Activated T-cell treated with anti-CD3 and anti-CD28 coated beads, Interleukin-2, amount 50 U/mL, for 48 hours (primary cell): ENCODE results near the gene FER.
"Not testable (repeated sequence)": the region's sequence is repeated elsewhere in the genome, so short reads cannot be mapped to it uniquely, and the experiment has no call there.

Source experiments
- DNase-seq, 2 experiments: peaks; one replicate each; pipeline ENCODE4 v3.0.0-alpha.2; 2020

Gene FER

DNA sequence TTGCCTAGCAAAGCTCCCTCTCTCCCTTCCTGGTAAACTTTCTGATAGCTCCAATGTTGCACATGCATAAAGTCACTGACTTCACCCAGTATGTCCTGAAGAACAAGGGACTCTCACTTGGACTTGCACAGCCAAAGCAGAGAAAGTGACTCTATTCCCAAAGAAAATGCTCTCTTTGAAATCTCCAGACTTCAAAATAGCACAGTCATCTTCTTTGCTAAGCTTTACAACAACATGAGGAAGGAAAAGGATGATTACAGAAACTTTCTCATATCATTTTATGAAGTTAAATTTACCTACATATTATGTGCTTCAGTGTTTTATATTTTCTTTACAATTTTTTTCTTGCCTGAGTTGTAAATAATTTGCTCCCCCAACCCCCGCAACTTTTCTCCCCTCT lies 397.4 kb downstream of the FER start:
- DNase-seq, result no peak

DNA sequence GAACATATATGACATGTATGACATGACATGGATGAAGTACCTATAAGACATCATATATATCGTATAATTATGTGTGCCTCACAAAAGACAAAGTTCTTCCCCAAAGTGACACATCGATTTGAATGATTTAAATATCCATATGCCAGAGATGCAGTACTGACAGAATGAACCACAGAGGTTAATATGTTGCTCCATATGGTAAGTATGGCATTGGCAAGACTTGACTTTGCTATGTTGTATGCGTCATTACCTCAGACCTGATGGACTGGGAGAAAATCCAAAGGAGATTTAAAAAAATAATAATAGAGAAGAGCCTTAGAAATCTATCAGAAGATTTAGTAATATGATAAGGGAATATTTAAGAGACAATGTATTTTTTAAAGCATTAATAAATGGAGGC lies 398.9 kb downstream of the FER start:
- DNase-seq, result no peak

DNA sequence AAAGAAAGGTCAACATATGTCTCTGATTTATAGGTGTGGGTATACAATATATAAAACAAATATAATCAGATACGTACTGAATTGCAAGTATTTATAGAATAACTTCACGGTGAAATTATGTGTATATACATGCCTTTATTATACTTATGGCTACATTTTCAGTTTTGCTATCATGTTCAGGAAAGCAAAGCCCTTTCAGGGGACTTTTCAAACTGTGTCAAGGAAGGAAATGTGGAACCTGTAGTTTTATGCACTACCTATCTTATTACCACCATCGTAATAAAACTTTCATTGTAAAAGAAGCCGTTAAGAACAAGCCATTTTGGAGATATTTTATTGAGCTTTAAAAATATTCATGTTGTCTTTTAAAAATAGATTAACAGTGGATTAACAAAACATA lies 404.9 kb downstream of the FER start:
- DNase-seq, result no peak

DNA sequence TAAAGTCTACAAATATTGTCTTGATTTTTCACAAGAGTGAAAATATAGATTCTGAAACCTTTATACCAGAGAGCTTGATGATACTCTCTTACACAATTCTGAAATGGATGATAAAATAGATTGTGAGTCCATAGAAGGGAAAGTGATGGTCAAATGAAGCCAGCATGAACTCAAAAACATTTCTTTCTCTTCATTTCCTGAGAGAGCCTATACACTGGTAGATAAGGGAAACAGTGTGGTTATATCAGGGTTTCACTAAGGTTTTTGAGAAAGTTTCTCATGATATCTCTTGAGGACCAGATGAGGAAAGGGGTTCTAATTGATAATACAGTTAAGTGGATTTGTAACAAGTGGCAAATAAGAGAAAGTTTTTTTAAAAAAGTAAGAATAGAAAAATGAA lies 407.9 kb downstream of the FER start:
- DNase-seq, result no peak

DNA sequence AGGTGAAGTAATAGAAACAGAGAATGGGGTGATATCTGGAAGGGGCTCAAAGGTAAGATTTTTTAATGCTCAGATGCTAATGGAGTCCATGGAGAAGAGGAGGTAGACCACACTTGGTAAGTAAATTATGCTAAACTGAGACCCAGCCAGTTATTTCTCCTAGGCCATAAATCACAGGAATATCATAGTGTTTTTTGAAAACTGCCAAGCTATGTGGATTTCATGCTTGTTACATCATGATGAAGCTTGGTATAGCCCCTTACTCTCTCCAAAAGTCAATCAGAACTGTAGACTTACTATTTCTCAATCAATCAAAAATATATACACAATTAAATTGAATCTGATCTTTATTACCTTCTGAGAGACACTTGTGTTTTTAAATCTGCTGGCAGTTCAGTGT lies 409.2 kb downstream of the FER start:
- DNase-seq, result no peak

DNA sequence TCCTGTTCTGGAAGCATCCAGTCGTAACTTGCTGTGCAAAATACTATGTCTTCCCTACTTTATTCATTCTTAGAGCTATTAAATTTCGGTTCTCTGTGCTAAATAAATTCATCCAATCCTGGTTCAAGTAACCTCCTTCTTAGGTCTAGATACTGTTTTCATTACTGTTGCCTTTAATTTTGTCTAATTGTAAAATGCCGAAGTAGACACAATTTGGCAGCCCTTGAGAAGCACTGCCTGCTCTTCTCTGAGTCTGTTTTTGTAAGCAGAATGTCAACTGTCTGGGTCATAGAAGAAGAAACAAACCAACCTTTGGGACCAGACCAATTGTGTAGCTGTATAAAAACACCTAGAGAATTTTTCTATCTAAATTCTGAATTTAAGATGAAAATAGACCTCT lies 412.8 kb downstream of the FER start:
- DNase-seq, result no peak

DNA sequence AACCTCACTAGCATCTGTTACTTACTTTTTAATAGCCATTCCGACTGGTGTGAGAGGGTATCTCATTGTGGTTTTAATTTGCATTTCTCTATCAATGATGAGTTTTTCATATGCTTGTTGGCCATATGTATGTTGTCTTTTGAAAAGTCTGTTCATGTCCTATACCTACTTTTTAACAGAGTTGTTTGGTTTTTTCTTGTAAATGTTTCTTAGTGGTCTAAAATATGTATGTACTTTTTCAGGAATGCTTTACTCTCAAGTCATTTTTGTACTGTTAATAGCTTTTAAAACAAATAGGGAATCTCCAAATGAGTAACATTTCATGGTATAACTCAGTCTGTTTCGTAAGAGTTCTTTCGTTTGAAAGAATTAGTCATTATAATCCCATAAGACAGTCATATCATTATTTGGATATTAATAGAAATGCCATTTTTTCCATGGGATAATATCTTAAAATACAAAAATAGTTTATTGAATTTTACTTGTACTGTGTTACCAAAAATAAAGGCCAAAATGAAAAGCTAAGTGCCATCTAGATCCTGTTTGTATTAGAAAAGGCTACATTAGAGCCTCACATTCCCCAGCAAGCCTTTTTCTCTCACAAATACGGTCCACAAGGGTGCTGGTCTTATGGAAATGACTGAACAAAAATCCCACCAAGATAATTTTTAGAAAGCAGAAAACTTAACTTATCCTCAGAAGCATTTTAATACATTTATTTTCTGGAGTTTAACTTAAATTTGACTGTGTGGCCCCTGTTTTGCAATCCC lies 414.4 kb downstream of the FER start:
- no peak for DNase-seq

DNA sequence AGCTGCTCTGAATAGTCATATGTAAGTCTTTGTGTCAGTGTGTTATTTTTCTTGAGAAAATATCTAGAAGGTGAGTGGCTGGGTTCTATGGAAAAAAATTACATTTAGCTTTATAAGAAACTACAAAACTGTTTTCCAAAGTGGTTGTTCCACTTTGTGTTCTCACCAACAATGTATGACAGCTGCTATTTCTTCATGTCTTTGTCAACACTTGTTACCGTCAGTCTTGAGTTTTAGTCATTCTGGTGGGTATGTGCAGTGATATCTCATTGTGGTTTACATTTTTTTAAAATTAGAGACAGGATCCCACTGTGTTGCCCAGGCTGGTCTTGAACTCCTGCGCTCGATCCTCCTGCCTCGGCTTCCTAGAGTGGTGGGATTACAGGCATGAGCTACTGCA lies 415.6 kb downstream of the FER start:
- DNase-seq, result no peak

DNA sequence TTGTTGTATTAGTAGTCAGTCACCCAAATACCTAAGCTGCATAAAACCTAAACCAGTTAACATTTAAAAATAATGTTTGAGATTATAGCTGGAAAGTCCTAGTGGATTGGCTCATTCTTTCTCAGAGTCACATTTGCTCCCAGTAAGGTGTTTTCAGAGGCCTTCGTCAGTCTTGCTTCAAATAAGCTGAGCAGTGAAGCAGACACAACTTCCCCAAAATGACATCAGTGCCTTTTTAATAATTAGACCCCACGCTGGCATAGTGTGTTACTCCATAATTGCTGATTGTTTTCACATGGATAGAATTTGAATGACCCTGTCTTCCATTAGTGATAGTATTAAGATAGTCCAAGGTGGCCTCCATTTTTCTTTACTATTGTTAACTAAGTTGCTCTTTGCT lies 416.3 kb downstream of the FER start:
- no peak for DNase-seq

DNA sequence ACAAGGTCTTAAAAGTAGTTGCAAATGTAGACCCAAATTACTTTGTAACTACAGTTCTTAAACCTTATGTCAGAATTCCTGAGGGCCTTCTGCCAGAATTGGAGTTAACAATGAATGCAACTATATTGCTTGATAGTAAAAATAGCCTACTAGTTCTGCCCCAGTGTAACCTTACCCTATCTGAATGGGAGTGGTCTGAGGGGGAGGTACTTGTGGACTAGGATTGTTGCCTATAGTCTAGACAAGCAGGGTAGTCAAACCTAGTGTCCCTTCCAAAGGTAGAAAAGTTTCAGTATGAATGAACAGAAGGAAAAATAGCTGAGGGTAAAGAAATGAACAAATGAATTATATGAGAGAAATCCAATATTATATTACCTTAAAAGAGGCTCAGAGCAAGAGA lies 419.9 kb downstream of the FER start:
- no peak for DNase-seq

DNA sequence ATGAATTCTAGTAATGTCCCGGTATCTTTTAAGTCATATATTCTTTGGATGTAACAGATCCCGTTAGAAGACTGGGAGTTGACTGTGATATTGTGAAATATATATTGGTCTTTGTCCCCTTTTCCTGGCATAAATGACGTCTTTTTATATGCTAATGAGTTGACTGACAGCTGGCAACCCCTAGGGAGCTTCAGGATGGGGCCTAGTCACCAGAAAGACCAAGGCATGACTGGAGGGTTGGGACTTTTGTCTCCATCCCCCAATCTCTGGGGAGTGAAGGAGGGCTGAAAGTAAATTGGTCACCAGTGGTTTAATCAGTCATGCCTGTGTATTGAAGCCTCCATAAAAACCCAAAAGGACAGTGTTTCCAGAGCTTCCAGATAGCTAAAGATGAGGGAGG lies 420.5 kb downstream of the FER start:
- DNase-seq, result no peak

DNA sequence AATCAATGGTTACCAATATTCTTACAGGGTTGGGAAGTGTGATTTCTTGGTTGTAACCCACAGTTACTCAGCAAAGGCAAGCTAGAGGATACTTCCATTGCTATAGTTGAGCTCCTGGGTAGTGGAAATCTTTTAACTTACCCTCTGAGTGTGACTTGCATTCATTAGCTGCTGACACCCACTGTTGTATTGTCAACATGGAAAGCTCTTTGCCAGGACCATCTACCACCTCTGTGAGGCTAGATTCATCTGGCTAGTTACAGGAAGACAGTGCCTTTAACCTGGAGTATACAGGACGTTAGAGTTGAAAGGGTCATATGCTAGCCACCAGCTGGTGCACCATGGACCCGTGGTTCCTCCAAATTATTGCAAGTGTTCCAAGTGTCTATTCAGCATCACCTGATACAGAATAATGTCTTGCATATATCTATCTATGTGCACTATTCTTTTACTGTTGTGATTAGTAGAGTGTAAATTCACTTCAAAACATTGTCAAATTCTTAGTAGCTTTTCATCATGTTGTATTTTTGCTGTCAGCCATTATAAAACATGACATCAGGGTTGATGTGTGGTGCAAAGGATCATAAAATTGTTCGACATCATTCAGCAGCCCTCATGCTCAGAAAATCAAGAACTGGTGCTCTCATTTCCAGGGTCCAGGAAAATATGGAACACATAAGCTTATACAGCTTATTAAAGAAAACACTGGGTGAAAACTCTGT lies 423.1 kb downstream of the FER start:
- no peak for DNase-seq

DNA sequence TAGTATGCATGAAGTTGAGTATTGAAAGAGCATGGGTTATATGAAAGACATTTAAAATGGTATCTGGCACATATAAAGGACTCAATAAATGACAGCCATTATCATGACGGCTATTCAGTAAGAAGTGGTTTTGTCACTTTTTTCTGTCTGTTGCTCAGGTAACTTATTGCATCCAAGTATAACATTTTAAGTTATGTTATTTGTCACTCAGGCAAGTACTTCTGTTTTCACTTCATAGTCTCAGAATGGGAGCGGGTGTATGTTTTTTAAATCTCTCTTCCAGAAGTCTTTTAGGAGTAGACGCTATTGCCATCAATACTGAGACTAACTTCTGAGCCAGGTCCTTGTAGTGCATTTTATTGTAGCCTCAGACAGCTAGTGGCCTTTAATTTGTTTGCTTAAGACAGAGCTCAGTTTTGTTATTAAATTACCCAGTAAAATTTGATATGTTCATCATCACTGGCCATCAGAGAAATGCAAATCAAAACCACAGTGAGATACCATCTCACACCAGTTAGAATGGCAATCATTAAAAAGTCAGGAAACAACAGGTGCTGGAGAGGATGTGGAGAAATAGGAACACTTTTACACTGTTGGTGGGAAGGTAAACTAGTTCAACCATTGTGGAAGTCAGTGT lies 423.9 kb downstream of the FER start:
- DNase-seq, result not testable (repeated sequence)

DNA sequence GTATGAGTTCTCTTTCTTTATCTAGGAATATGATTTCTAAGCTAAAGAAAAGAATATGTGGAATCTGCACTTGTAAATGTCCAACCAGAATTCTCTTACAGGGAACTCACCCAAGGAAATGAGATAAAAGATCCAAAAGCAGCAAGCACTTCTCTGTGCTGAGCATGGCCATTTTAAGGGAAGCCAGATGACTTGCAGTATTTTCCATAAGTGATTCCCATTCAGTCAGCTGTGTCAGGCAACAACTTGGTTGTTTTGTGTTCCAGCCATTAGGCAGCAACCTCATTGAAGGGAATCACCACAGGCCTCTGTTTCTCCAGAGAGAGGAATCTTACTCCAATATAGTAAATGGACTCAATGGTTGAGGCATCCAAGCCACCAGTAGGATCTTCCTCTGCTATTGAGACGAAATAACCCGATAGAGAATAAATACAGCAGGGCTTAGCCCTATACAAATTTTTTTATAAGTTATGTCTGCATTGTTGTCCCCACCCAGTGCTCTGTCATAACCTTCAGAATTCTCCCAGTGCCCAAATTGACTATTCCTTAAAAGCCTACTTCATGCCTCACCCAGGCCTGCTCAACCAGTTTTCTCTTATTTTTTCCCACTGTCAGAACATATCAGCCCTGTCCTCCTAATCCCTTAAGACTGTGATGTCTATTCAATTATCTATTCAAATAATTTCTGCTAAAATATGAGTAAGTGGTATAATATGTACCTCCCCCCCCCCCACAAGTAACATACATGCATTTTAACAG lies 425.5 kb downstream of the FER start:
- DNase-seq, result no peak

DNA sequence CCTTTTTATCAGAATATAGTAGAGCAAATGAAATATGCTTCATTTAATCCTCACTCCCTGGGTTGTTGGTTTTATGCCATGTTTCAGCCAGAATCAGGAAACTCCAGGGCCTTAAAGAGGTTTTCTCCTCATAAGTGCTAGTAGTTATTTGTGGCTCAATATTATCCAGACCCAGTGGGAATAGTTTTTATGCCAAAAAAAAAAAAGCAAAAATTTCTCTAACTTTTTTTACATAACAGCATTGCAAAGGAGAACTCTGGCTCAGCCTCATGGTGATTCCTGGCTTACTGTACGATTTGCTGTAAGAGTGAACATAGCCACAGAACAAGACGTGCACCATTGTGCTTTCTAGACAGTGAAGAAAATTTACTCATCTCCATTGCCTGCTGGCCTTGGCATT lies 429.5 kb downstream of the FER start:
- no peak for DNase-seq

DNA sequence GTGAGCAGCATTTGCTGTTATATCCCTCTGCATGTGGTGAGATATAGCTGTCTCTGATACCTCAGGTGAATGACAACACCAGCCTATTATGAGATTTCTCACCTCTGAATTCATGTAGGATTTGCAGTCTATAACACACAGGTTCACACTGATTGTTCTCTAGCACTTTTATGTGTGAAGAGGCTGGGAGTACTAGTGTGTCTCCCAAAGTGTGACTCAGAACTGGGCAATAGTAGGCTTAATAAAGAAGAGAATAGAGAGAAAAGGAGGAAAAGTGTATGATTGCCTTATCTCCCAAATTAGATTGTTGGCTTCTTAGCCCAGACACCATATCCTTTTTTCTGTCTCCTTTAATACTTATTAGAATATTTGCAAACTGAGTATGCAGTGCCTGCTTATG lies 430.1 kb downstream of the FER start:
- DNase-seq, result no peak

DNA sequence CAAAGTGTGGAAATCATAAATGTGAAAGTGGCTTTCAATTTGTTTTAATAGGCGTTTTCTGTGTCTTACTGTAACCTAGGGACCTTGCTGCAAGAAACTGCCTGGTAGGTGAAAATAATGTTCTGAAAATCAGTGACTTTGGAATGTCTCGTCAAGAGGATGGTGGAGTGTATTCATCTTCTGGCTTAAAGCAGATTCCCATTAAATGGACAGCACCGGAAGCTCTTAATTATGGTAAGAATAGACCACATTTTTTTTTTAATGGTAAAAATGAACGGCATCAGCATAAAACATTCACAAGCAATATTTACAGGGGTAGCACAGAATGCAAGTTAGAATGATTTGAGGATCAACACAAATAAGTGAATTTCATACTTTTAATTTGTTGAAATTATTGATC lies 433.0 kb downstream of the FER start:
- no peak for DNase-seq

DNA sequence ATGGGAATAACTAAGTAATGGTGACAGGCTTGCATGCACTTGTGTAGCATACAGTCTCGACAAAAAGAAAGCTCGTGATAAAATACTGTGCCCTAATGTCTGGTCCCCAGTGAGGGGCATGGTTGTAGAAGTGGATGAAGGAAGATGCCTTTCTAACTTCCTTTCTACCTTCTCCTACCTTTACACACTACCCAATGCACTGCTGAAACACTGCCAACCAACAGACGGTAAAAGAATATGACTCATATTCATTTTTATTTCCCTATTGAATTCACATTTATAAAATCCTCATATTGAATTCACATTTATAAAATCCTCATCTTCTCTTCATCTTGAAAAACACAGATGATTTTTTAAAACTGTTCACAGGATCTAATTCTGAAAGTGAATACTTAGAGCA lies 439.1 kb downstream of the FER start:
- DNase-seq, result no peak

DNA sequence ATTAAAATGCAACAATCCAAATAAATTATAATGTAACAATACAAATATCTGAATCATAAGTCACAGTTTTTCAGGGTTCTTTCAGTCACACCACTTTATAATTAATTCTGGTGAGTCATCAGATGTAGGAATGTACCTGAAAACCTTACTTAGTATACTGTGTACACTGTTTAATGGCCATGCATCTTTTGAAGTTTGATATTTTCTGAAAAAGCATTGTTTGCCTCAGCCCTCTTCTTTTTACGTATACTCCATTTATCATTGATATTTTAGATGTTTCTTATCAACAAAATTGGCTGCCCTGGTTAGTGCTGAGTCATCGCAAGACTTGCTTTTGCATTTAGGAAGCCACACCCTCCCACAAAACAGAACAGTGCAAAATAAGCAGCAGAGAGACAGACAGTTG lies 443.5 kb downstream of the FER start:
- DNase-seq, result no peak

DNA sequence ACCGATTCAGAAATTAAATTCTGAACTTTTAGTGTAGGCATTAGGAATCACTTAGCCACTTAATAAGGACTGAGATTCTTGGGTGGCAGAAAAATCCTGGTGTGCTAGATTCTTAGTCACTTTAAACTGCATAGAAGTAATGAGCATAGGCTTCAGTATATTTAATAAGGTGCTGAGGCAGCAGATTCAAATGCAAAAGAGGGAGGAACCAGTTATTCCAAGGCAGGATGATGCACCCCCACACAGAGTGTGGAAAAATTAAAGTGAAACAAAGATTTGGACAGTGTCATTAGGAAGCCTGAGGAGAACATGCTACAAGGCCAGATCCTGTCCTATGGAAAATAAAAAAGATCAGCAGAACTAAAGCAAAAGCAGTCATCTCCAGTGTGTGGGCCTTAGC lies 444.3 kb downstream of the FER start:
- no peak for DNase-seq

DNA sequence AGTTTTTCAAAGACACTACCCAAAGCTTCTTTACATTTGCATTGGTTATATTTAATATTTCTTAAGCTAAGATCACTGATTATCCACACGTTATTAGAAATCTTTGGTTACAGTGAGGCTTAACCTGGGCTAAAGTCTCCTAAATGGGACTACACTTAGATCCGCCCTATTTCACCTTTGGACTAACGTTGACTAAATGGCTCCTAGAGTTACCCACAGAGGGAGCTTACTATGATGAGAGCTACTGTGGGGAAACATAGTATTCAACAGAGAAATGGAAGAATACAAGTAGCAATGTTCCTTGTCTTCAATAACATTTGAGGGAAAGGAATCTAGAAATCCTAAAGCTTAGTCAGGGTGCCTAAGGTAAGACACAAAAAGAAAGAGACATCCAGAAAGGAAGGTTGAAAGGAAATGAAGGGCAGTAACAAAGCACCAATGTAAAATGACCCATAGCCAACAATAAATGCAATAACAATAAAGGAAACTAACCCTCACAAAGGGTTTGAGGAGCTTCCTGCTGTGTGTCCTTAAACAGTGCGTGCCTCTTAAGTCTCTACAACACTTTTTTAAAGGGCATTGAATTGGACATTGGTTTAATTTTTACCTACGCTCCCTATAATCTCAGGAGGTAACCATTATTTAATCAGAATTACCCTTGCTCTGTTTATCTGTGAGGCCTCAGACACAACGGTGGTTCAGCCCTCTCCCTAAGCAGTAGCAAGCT lies 445.0 kb downstream of the FER start:
- no peak for DNase-seq

DNA sequence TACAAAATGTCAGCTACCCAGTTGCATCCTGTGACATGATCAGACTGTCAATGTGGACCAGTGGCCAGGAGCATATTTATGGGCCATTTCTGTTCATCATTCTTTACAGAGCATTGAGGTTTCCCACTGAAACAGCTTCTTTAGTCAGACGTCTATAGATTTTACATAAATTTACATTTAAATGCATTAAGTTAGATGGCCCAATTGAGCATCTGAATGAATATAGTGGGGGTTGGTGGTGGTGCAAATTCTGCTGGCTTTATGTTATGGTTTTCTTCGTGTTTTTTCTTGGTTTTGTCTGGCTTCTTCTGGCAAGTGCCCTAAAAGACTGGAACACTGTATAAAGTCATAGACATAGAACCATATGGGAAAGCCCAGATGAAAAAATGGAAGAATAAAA lies 448.0 kb downstream of the FER start:
- DNase-seq, result no peak
